Measurements from ENCODE around the gene TFR2.

GRCh38 chr7:100613412-100614175, 27.8 kb downstream of the TFR2 start:
- TF ChIP-seq, protein P1, sequence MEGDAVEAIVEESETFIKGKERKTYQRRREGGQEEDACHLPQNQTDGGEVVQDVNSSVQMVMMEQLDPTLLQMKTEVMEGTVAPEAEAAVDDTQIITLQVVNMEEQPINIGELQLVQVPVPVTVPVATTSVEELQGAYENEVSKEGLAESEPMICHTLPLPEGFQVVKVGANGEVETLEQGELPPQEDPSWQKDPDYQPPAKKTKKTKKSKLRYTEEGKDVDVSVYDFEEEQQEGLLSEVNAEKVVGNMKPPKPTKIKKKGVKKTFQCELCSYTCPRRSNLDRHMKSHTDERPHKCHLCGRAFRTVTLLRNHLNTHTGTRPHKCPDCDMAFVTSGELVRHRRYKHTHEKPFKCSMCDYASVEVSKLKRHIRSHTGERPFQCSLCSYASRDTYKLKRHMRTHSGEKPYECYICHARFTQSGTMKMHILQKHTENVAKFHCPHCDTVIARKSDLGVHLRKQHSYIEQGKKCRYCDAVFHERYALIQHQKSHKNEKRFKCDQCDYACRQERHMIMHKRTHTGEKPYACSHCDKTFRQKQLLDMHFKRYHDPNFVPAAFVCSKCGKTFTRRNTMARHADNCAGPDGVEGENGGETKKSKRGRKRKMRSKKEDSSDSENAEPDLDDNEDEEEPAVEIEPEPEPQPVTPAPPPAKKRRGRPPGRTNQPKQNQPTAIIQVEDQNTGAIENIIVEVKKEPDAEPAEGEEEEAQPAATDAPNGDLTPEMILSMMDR (IDR thresholded peaks at IDR 0.05; ENCODE audit: low read length) = no peak
- TF ChIP-seq EZH2 (IDR thresholded peaks at IDR 0.05; ENCODE audit: borderline replicate concordance, low read length) = no peak

Data from OCI-LY1 (cell line).